ENCODE data around the gene NAP1L5. TPM values are rescaled to one million over a fixed set of nuclear protein-coding genes. Genes with fewer than 3 reads are reported as not detected.

NAP1L5 gene
- polyA plus RNA-seq, 1 experiment, result 8.2 TPM

DNA sequence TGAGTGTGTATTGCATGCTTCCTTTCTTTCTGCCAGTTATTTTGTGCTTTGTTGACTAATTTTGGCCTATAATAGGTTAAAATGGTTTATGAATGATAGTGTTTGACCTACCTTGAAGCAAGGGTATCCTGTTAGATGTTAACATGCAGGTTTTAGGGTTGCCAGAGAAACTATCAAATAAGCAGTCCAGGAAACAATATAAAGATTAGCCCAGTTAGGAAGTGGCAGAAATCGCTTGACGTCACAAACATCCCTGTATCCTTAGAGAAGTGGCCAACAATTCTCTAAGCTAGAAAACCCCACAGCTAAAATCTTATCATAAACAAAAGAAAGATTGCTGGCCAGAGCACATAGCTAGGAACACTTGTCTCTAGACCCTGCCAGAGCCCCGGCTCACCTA, 3.8 kb downstream of the NAP1L5 start:
- CTCF ChIA-PET, result no interaction called here
- TF ChIP-seq CTCF (IDR thresholded peaks at IDR 0.05; ENCODE audit: low read depth, low read length), result no peak
- no peak overlapping the region for H3K27ac ChIP-seq (ENCODE audit: low read depth, low read length)
- no peak for DNase-seq (ENCODE audit: low read depth, low spot score)
- peaks cover 5% of the 10 kb centered on the region; the same call in 1 of the 2 replicates for H3K9me3 ChIP-seq (ENCODE audit: control insufficient read depth, insufficient read depth, low read length)
- POLR2A ChIA-PET, result no interaction called here
- H3K27me3 ChIP-seq (ENCODE audit: control insufficient read depth, insufficient read depth, low read length), result no peaks in the 10 kb centered on the region
- no peak overlapping the region for H3K4me3 ChIP-seq (ENCODE audit: low read depth, low read length)

DNA sequence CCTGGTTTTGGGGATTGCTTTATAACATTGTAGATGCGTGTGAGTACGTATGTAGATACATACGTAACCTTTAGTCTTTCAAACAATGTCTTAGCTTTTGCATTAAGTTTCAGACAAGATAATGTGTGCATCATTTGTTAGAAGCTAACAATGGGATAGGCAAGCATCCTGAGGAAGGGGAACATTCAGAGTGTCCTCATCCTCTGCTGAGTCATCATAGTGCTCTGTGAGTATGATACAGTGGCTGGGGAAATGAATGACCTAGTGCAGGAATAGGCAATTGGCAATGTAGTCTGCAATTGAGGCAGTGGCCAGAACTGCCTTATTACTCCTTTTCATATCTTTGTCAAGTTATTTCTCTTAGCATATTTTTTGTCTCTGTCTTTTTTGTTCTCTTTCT, 7.3 kb downstream of the NAP1L5 start:
- DNase-seq (ENCODE audit: low read depth, low spot score), result no peak
- Histone ChIP-seq H3K27ac (ENCODE audit: low read depth, low read length) (no peak overlapping the region), H3K4me3 (ENCODE audit: low read depth, low read length) (no peak overlapping the region), H3K9me3 (ENCODE audit: control insufficient read depth, insufficient read depth, low read length) (no peaks in the 10 kb centered on the region), H3K27me3 (ENCODE audit: control insufficient read depth, insufficient read depth, low read length) (no peaks in the 10 kb centered on the region)
- ChIA-PET POLR2A (no interaction called here), CTCF (interaction anchor here (1.5 to 1.9 kb wide), 2 partner anchors 16 to 17 kb away, joined by 4 to 7 read pairs; no protein-coding TSS in a partner anchor)
- no peak for TF ChIP-seq CTCF (IDR thresholded peaks at IDR 0.05; ENCODE audit: low read depth, low read length)

GRCh38 chr4:88681209-88681608, 16.4 kb downstream of the NAP1L5 start:
- no peak overlapping the region for H3K4me3 ChIP-seq (ENCODE audit: low read depth, low read length)
- ChIA-PET CTCF (interaction anchor here (1.1 kb wide), 1 partner anchor 8 kb away, joined by 6 read pairs; no protein-coding TSS in a partner anchor), POLR2A (no interaction called here)
- H3K9me3 ChIP-seq (ENCODE audit: control insufficient read depth, insufficient read depth, low read length), result no peaks in the 10 kb centered on the region
- H3K27ac ChIP-seq (ENCODE audit: low read depth, low read length), result no peak overlapping the region
- TF ChIP-seq CTCF (IDR thresholded peaks at IDR 0.05; ENCODE audit: low read depth, low read length), result no peak
- H3K27me3 ChIP-seq (ENCODE audit: control insufficient read depth, insufficient read depth, low read length), result no peaks in the 10 kb centered on the region
- DNase-seq (ENCODE audit: low read depth, low spot score), result no peak

DNA sequence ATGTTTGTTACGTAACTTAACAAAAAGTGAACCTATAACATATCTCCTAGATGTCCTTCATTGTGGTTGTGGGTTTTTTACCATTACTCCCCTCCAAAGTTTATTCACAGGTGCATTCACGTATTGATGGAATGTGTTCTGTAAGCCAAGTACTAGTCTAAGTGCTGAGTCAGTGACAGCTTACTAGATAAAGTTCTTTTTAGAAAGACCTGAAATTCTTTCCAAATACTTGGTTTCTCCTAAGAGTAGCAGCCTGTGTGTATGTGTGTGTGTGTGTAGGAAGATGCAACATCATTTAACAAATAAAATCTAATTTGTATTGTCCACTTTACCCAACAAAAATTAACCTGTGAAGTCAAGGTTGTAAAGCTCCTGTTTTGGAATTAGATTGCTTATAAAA, 22.1 kb downstream of the NAP1L5 start:
- H3K27me3 ChIP-seq (ENCODE audit: control insufficient read depth, insufficient read depth, low read length), result no peaks in the 10 kb centered on the region
- no peak overlapping the region for H3K27ac ChIP-seq (ENCODE audit: low read depth, low read length)
- H3K9me3 ChIP-seq (ENCODE audit: control insufficient read depth, insufficient read depth, low read length), result no peaks in the 10 kb centered on the region
- no peak for DNase-seq (ENCODE audit: low read depth, low spot score)
- CTCF ChIA-PET, result interaction anchor here (0.6 to 1.0 kb wide), 3 partner anchors 11 to 136 kb away, joined by 3 read pairs; no protein-coding TSS in a partner anchor
- POLR2A ChIA-PET, result interaction anchor here (0.8 kb wide), 1 partner anchor 30 kb away, joined by 3 read pairs; no protein-coding TSS in a partner anchor
- no peak overlapping the region for H3K4me3 ChIP-seq (ENCODE audit: low read depth, low read length)
- no peak for TF ChIP-seq CTCF (IDR thresholded peaks at IDR 0.05; ENCODE audit: low read depth, low read length)

DNA sequence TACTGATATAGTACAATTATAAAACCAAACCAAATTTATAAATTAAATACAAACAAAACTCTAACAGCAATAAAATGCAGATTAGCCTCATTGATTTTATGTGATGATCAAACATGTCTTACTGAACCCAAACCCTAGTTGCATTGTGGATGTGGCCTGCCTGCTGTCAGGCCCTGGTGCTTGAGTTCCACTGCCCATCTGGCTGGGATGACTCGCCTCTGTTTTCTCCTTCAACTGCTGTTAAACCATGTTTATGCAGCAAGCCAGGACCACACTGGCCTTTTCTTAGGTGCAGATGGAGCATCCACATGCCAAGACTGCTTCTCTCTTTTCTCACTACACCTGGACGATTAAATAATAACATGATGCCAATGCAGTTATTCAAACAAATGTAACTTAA, 22.6 kb downstream of the NAP1L5 start:
- Histone ChIP-seq H3K27me3 (ENCODE audit: control insufficient read depth, insufficient read depth, low read length) (no peaks in the 10 kb centered on the region), H3K27ac (ENCODE audit: low read depth, low read length) (no peak overlapping the region), H3K4me3 (ENCODE audit: low read depth, low read length) (no peak overlapping the region), H3K9me3 (ENCODE audit: control insufficient read depth, insufficient read depth, low read length) (no peaks in the 10 kb centered on the region)
- CTCF ChIA-PET, result no interaction called here
- DNase-seq (ENCODE audit: low read depth, low spot score), result no peak
- TF ChIP-seq CTCF (IDR thresholded peaks at IDR 0.05; ENCODE audit: low read depth, low read length), result no peak
- POLR2A ChIA-PET, result no interaction called here

Data from AG04450 (cell line).